ENCODE data around the gene PCED1B.

PCED1B gene

GRCh38 chr12:47122602-47123001 is 43.2 kb downstream of the PCED1B start:
- DNase-seq (ENCODE audit: low spot score): no peak

- no peak for DNase-seq (ENCODE audit: low spot score)
Measured at GRCh38 chr12:47123730-47124129, 44.3 kb downstream of the PCED1B start.

- DNase-seq (ENCODE audit: low spot score): no peak
Measured at GRCh38 chr12:47124451-47124850, 45.0 kb downstream of the PCED1B start.

GRCh38 chr12:47126246-47126645 is 46.8 kb downstream of the PCED1B start:
- no peak for DNase-seq (ENCODE audit: low spot score)

GRCh38 chr12:47131011-47131410 is 51.6 kb downstream of the PCED1B start:
- DNase-seq (ENCODE audit: low spot score): no peak

GRCh38 chr12:47134005-47134404 is 54.6 kb downstream of the PCED1B start:
- DNase-seq (ENCODE audit: low spot score): no peak

- no peak for DNase-seq (ENCODE audit: low spot score)
Measured at GRCh38 chr12:47135578-47135977, 56.2 kb downstream of the PCED1B start.

GRCh38 chr12:47139000-47139681 is 59.7 kb downstream of the PCED1B start:
- DNase-seq (ENCODE audit: low spot score): no peak

- no peak for DNase-seq (ENCODE audit: low spot score)
Measured at GRCh38 chr12:47141459-47141858, 62.0 kb downstream of the PCED1B start.

- DNase-seq (ENCODE audit: low spot score): no peak
Measured at GRCh38 chr12:47144769-47145168, 65.3 kb downstream of the PCED1B start.

- DNase-seq (ENCODE audit: low spot score): no peak
Measured at GRCh38 chr12:47145188-47145587, 65.8 kb downstream of the PCED1B start.

GRCh38 chr12:47147739-47148138 is 68.3 kb downstream of the PCED1B start:
- DNase-seq (ENCODE audit: low spot score): no peak

- no peak for DNase-seq (ENCODE audit: low spot score)
Measured at GRCh38 chr12:47149146-47149545, 69.7 kb downstream of the PCED1B start.

- DNase-seq (ENCODE audit: low spot score): no peak
Measured at GRCh38 chr12:47152095-47152494, 72.7 kb downstream of the PCED1B start.

- no peak for DNase-seq (ENCODE audit: low spot score)
Measured at GRCh38 chr12:47155457-47156166, 76.2 kb downstream of the PCED1B start.

GRCh38 chr12:47156167-47156736 is 76.8 kb downstream of the PCED1B start:
- no peak for DNase-seq (ENCODE audit: low spot score)

GRCh38 chr12:47158792-47159191 is 79.4 kb downstream of the PCED1B start:
- no peak for DNase-seq (ENCODE audit: low spot score)

GRCh38 chr12:47159348-47159747 is 79.9 kb downstream of the PCED1B start:
- DNase-seq (ENCODE audit: low spot score): no peak

GRCh38 chr12:47160316-47161244 is 81.2 kb downstream of the PCED1B start:
- no peak for DNase-seq (ENCODE audit: low spot score)

GRCh38 chr12:47164116-47164515 is 84.7 kb downstream of the PCED1B start:
- DNase-seq (ENCODE audit: low spot score): no peak

- peak; percentile 82 for DNase-seq (ENCODE audit: low spot score)
Measured at GRCh38 chr12:47164724-47165439, 85.5 kb downstream of the PCED1B start.

- DNase-seq (ENCODE audit: low spot score): no peak
Measured at GRCh38 chr12:47165934-47166333, 86.5 kb downstream of the PCED1B start.
